ENCODE data around the gene MKLN1. TPM values are rescaled to one million over a fixed set of nuclear protein-coding genes. Genes with fewer than 3 reads are reported as not detected.

Gene MKLN1
- total RNA-seq, 1 experiment from 2014 or later: 48.5 TPM

GRCh38 chr7:131327049-131327625 lies 539 bp upstream of the MKLN1 start:
- peak overlapping the region; percentile 86 for H3K4me2 ChIP-seq (ENCODE audit: low read length)
- intact Hi-C loops (cut with micrococcal nuclease): no loop called here
- ATAC-seq: peak; percentile 61
- peak overlapping the region; percentile 98 for H3K9ac ChIP-seq (ENCODE audit: low read length)
- ChIA-PET POLR2A (interaction anchor here (0.7 to 1.2 kb wide), 2 partner anchors 10 to 218 kb away, joined by 4 read pairs; no protein-coding TSS in a partner anchor), CTCF (interaction anchor here (0.6 kb wide), 1 partner anchor 240 kb away, joined by 3 read pairs; no protein-coding TSS in a partner anchor), RAD21 (ENCODE audit: low non-redundant PET in 1 of 2, low total read pairs in 2 of 2, uncharacterized antibody in 2 of 2, unreplicated experiment in 2 of 2) (interaction anchor here in 1 of 2 experiments (0.7 kb wide), 1 partner anchor 1252 kb away, joined by 3 read pairs; no protein-coding TSS in a partner anchor)
- H3K4me1 ChIP-seq (ENCODE audit: control insufficient read depth in 1 of 2, insufficient read depth in 2 of 2, low read length in 2 of 2): peaks cover 13 to 37% of the 10 kb centered on the region in 2 experiments; a peak in 3 of 4 replicates
- H3K27me3 ChIP-seq (ENCODE audit: insufficient read depth, low read length): no peaks in the 10 kb centered on the region
- DNase-seq (ENCODE audit: low read depth, low spot score): peak; percentile 19
- H3K9me2 ChIP-seq (ENCODE audit: insufficient read depth): no peaks in the 10 kb centered on the region
- peak overlapping the region; percentile 86 for H3K27ac ChIP-seq (ENCODE audit: low read depth, low read length)
- TF ChIP-seq SP1 (IDR thresholded peaks at IDR 0.05; ENCODE audit: low read depth) (peak; percentile 25; the same call in 1 of the 2 replicates), RAD21 (IDR thresholded peaks at IDR 0.05; ENCODE audit: low read depth) (no peak)
- TSS peak; percentile 70 for BruUV-seq (replicated peaks)
- peak overlapping the region; percentile 66 for H2AFZ ChIP-seq (ENCODE audit: low read depth, low read length, poor library complexity, severe bottlenecking)
- no peaks in the 10 kb centered on the region for H3K36me3 ChIP-seq (ENCODE audit: control insufficient read depth in 1 of 2, insufficient read depth in 2 of 2, low read length in 2 of 2)
- H3K79me2 ChIP-seq (ENCODE audit: insufficient read depth, low read length): peaks cover 45% of the 10 kb centered on the region
- H4K20me1 ChIP-seq (ENCODE audit: insufficient read depth): no peaks in the 10 kb centered on the region
- peak overlapping the region; percentile 90 to 97 for H3K4me3 ChIP-seq (replicated peaks in 1 of 2; ENCODE audit: low read depth in 1 of 2, low read length in 2 of 2)
- no peaks in the 10 kb centered on the region for H3K9me3 ChIP-seq (ENCODE audit: control insufficient read depth in 1 of 2, insufficient read depth in 1 of 2, low read depth in 1 of 2, low read length in 2 of 2)

DNA sequence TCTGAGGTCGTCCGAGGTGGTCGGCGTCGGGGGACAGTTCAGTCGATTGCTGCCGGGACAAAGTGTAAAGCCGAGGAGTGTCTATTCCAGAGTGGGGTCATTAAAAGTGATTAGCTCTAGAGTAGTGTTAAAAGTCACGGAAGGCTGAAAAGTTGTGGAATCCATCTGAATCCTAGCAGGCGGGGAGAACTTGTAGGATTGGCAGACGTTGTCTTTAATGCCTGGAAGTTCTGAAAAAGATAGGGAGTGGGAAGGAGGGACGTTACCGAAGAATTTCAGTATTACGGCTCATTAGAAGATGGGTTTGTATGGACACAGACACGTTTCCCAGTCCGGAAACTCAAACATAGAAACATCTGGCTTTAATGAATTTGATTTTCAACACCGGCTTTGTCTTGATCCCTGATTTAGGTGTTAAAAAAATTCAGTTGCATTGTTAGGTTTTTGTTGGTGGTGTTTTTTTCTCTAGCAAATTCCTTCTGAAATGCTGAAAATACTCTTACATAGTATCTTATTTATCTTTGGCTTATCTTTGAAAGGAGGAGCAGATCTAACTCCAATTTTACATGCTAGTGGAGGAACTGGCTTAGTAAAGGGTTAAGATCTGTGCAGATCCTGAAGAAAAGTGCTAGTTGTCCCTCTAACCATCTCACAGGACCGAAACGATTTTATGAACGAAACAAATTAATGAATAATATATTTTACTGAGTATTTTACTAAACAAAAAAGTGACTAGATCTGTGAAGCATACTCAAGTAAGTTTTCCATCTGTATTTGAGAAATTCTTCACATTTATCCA lies 900 bp downstream of the MKLN1 start:
- intact Hi-C loops (cut with micrococcal nuclease): no loop called here
- H3K36me3 ChIP-seq (ENCODE audit: control insufficient read depth in 1 of 2, insufficient read depth in 2 of 2, low read length in 2 of 2): peaks cover 0 to 5% of the 10 kb centered on the region in 2 experiments; a peak in 1 of 4 replicates
- no peak overlapping the region for H2AFZ ChIP-seq (ENCODE audit: low read depth, low read length, poor library complexity, severe bottlenecking)
- ChIA-PET POLR2A (interaction anchor here (1.2 kb wide), 1 partner anchor 8 kb away, joined by 4 read pairs; no protein-coding TSS in a partner anchor), RAD21 (ENCODE audit: low non-redundant PET in 1 of 2, low total read pairs in 2 of 2, uncharacterized antibody in 2 of 2, unreplicated experiment in 2 of 2) (no interaction called here), CTCF (no interaction called here)
- peak overlapping the region; percentile 86 for H3K27ac ChIP-seq (ENCODE audit: low read depth, low read length)
- DNase-seq (ENCODE audit: low read depth, low spot score) (no peak), ATAC-seq (no peak; the same call in 1 of the 2 replicates)
- no peaks in the 10 kb centered on the region for H3K9me3 ChIP-seq (ENCODE audit: control insufficient read depth in 1 of 2, insufficient read depth in 1 of 2, low read depth in 1 of 2, low read length in 2 of 2)
- BruUV-seq (replicated peaks): TSS peak; percentile 45
- peaks cover 13 to 37% of the 10 kb centered on the region in 2 experiments; a peak in 3 of 4 replicates for H3K4me1 ChIP-seq (ENCODE audit: control insufficient read depth in 1 of 2, insufficient read depth in 2 of 2, low read length in 2 of 2)
- no peaks in the 10 kb centered on the region for H3K27me3 ChIP-seq (ENCODE audit: insufficient read depth, low read length)
- TF ChIP-seq SIN3A (IDR thresholded peaks at IDR 0.05; ENCODE audit: low read depth) (no peak), TCF7L2 (IDR thresholded peaks at IDR 0.05; ENCODE audit: borderline replicate concordance, extremely low read depth, insufficient read depth, insufficient read length) (no peak), MAX (IDR thresholded peaks at IDR 0.05) (0 out of 2 replicates have a peak, but pooled peaks have one; percentile 16), POLR2AphosphoS5 (IDR thresholded peaks at IDR 0.05; ENCODE audit: low read depth, low read length) (no peak)
- H3K4me3 ChIP-seq (replicated peaks in 1 of 2; ENCODE audit: low read depth in 1 of 2, low read length in 2 of 2): peak overlapping the region; percentile 90 to 97
- no peaks in the 10 kb centered on the region for H3K9me2 ChIP-seq (ENCODE audit: insufficient read depth)
- no peaks in the 10 kb centered on the region for H4K20me1 ChIP-seq (ENCODE audit: insufficient read depth)
- H3K79me2 ChIP-seq (ENCODE audit: insufficient read depth, low read length): peaks cover 59% of the 10 kb centered on the region
- H3K9ac ChIP-seq (ENCODE audit: low read length): peak overlapping the region; percentile 98
- peak overlapping the region; percentile 86 for H3K4me2 ChIP-seq (ENCODE audit: low read length)

Measured in HCT116 (cell line).